ENCODE measurements around the gene GIT1.

DNA sequence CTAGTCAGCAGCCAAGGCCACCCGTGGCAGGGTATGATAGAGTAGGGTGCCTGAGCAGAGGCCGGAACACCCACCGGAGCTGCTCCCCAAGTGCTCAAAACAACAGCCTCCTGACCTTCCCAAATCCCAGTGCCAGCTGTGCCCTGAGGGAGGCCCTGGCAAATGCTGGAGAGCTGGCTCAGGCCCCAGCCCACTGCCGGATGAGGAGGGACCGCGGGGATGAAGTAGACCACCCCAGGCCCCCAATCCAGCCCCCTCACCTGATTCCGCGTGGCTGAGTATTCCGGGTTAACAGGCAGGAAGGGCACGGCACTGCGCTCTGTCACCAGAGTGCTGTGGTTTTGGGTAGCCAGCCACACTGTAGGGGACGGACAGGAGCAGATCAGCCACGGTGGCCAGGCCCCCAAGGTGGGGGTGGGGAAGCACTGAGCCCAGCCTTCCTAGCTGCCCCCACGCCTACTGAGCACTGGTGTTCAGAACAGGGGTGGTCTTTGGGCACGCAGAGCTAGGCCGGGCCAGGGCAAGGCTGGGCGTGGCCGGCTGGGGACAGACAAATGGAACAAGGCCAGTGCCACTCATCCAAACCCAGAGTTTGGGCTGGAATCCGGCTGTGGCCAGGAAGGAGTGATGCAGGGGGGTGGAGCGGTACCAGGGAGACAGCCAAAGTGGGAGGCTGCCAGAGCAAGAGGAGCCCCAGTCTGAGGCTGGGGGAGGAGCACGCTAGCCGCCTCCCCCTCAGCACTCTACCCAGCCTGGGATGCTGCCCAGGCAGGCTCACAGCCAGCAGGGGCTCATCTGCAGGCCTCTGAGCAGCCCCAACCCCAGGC lies 11.8 kb downstream of the GIT1 start:
- TF ChIP-seq, protein P1, sequence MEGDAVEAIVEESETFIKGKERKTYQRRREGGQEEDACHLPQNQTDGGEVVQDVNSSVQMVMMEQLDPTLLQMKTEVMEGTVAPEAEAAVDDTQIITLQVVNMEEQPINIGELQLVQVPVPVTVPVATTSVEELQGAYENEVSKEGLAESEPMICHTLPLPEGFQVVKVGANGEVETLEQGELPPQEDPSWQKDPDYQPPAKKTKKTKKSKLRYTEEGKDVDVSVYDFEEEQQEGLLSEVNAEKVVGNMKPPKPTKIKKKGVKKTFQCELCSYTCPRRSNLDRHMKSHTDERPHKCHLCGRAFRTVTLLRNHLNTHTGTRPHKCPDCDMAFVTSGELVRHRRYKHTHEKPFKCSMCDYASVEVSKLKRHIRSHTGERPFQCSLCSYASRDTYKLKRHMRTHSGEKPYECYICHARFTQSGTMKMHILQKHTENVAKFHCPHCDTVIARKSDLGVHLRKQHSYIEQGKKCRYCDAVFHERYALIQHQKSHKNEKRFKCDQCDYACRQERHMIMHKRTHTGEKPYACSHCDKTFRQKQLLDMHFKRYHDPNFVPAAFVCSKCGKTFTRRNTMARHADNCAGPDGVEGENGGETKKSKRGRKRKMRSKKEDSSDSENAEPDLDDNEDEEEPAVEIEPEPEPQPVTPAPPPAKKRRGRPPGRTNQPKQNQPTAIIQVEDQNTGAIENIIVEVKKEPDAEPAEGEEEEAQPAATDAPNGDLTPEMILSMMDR (IDR thresholded peaks at IDR 0.05; ENCODE audit: insufficient read depth, low read length): no peak
- TF ChIP-seq, protein P2, sequence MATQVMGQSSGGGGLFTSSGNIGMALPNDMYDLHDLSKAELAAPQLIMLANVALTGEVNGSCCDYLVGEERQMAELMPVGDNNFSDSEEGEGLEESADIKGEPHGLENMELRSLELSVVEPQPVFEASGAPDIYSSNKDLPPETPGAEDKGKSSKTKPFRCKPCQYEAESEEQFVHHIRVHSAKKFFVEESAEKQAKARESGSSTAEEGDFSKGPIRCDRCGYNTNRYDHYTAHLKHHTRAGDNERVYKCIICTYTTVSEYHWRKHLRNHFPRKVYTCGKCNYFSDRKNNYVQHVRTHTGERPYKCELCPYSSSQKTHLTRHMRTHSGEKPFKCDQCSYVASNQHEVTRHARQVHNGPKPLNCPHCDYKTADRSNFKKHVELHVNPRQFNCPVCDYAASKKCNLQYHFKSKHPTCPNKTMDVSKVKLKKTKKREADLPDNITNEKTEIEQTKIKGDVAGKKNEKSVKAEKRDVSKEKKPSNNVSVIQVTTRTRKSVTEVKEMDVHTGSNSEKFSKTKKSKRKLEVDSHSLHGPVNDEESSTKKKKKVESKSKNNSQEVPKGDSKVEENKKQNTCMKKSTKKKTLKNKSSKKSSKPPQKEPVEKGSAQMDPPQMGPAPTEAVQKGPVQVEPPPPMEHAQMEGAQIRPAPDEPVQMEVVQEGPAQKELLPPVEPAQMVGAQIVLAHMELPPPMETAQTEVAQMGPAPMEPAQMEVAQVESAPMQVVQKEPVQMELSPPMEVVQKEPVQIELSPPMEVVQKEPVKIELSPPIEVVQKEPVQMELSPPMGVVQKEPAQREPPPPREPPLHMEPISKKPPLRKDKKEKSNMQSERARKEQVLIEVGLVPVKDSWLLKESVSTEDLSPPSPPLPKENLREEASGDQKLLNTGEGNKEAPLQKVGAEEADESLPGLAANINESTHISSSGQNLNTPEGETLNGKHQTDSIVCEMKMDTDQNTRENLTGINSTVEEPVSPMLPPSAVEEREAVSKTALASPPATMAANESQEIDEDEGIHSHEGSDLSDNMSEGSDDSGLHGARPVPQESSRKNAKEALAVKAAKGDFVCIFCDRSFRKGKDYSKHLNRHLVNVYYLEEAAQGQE (IDR thresholded peaks at IDR 0.05; ENCODE audit: insufficient replicate concordance, low read depth): no peak
